A673 (cell line): ENCODE measurements around the gene TBC1D22A.

ENCODE experiments used
- EZH2 ChIP-seq: fragments of 200-600 bp; sonication (generic); IDR thresholded peaks from 2 replicates; pipeline ENCODE4 v1.6.1; 2017; ENCODE audit warnings: borderline replicate concordance, low read depth, mild to moderate bottlenecking, mixed read lengths, antibody characterized with exemption, low read length; ENCODE audit not compliant: poor library complexity, severe bottlenecking
- TF ChIP-seq, protein P1 (sequence below): fragments of 300-800, 200-600 bp; sonication (generic); conservative IDR thresholded peaks from 2 replicates; pipeline ENCODE4 v1.5.1; 2017; ENCODE audit warnings: low read depth, mild to moderate bottlenecking, antibody characterized with exemption, low read length, moderate library complexity, mixed read lengths

GRCh38 chr22:47011131-47011858 is 248.8 kb downstream of the TBC1D22A start:
- TF ChIP-seq, protein P1, sequence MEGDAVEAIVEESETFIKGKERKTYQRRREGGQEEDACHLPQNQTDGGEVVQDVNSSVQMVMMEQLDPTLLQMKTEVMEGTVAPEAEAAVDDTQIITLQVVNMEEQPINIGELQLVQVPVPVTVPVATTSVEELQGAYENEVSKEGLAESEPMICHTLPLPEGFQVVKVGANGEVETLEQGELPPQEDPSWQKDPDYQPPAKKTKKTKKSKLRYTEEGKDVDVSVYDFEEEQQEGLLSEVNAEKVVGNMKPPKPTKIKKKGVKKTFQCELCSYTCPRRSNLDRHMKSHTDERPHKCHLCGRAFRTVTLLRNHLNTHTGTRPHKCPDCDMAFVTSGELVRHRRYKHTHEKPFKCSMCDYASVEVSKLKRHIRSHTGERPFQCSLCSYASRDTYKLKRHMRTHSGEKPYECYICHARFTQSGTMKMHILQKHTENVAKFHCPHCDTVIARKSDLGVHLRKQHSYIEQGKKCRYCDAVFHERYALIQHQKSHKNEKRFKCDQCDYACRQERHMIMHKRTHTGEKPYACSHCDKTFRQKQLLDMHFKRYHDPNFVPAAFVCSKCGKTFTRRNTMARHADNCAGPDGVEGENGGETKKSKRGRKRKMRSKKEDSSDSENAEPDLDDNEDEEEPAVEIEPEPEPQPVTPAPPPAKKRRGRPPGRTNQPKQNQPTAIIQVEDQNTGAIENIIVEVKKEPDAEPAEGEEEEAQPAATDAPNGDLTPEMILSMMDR: no peak
- TF ChIP-seq EZH2: no peak
